AG09319 (cell line): Measurements from ENCODE around the gene ITGAV.

ENCODE experiments used
- DNase-seq: peaks from one replicate; pipeline ENCODE4 v3.0.0-alpha.2; 2010; ENCODE audit warnings: low read depth; ENCODE audit errors: extremely low read depth
- TF ChIP-seq, protein P1 (sequence below): IDR thresholded peaks from 2 replicates; pipeline ENCODE4 v1.5.1; 2011; ENCODE audit warnings: low read depth, mild to moderate bottlenecking, inconsistent platforms, low read length, moderate library complexity

ITGAV gene

GRCh38 chr2:186717320-186718007 lies 127.6 kb downstream of the ITGAV start:
- TF ChIP-seq, protein P1, sequence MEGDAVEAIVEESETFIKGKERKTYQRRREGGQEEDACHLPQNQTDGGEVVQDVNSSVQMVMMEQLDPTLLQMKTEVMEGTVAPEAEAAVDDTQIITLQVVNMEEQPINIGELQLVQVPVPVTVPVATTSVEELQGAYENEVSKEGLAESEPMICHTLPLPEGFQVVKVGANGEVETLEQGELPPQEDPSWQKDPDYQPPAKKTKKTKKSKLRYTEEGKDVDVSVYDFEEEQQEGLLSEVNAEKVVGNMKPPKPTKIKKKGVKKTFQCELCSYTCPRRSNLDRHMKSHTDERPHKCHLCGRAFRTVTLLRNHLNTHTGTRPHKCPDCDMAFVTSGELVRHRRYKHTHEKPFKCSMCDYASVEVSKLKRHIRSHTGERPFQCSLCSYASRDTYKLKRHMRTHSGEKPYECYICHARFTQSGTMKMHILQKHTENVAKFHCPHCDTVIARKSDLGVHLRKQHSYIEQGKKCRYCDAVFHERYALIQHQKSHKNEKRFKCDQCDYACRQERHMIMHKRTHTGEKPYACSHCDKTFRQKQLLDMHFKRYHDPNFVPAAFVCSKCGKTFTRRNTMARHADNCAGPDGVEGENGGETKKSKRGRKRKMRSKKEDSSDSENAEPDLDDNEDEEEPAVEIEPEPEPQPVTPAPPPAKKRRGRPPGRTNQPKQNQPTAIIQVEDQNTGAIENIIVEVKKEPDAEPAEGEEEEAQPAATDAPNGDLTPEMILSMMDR: no peak

DNA sequence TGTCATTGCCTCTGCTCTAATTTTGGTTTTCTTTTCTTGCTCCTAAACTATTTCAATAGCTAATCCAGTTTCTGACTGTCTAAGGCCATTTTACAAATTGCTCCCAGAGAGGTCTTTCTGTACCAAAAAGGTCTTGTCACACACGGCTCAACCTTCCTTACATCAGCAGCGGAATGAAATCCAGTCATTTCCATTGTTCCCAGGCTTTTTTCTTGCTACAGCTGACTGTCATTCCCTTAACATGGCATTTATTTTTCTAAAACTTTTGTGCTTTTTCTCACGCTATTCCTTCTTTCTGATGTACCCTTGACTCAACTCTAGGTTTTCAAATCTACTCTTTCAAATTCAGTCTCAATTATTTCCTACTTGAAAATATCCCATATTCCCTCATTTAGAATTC lies 128.3 kb downstream of the ITGAV start:
- DNase-seq: no peak
- TF ChIP-seq, protein P1: no peak

More at GRCh38 chr2:186717320-186718007, 127.6 kb downstream of the ITGAV start:
- DNase-seq: no peak

DNA sequence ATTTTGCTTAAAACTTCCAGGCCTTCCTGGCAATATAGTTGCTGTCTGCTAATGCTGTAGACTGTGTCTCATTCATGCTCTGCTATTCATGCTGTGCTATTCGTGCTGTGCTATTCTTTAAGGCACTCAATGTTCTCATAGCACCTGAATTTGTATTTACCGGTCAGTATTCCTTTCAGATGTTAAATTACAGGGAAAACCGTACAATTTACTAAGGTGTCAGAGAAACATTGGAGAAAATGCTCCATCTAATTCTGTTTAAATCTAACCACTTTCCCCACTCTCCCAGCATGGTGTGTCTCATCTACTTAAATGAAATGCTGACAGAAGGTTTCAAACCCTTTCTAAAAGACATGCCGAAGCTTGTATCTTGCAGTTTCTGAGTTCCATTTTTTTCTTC lies 129.0 kb downstream of the ITGAV start:
- DNase-seq: no peak
- TF ChIP-seq, protein P1: no peak

DNA sequence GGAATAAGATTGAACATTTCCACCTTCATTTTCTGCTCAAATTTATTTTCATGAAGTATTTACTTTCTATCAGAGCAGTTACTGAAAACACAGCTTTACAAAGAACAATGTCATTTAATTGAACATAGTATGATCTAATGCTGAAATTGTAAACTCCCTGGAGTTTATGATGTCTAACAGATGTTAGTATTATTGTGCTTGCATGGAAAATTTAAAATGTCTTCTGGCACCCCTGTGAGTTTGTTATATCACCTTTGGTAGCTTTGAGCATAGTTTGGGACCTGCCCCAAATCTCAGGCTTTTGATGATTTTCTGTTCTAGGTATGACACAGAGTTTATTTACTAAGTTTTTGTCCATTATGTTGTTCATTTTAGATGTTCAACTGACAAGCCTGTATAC lies 132.1 kb downstream of the ITGAV start:
- TF ChIP-seq, protein P1: no peak
- no peak for DNase-seq

DNA sequence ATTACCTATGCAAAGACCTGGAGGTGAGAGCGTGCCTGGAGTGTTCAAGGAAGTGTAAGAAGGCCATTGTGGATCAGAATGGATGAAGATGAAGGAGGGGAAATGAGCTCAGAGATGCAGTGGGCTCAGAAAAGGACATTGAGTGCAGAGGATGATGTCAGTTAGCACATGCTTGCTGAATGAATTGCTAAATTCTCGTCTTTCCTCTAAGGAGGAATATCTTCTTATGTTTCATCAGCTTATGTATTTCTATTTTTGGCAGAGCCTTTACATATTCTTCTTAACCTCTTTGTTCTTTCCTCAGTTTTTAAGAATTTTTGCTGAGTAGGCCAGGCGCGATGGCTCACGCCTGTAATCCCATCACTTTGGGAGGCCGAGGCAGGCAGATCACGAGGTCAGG lies 134.9 kb downstream of the ITGAV start:
- DNase-seq: no peak
- TF ChIP-seq, protein P1: no peak

DNA sequence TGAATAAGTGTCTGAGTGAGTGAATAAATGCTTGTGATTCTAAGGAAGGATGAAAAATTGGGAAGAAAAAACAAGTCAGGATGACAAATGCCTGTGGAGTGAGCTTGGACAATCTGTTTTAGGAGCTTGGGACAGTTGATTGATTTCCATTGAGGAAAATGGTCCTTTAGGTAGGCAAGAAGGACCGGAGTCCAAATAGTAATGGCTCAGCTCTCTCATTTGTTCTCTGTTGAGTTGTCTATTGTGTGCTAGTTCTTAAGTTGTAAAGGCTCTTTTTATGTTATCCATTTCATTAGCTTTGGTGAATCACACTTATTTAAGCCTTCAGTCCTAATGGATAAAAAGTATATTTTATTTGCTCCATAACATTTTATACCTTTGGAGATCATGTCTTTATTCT lies 135.9 kb downstream of the ITGAV start:
- DNase-seq: no peak
- TF ChIP-seq, protein P1: no peak

GRCh38 chr2:186726938-186727337 lies 137.1 kb downstream of the ITGAV start:
- TF ChIP-seq, protein P1: no peak
- DNase-seq: no peak
